ENCODE measurements around the gene COQ5. TPM values are rescaled to one million over a fixed set of nuclear protein-coding genes. Genes with fewer than 3 reads are reported as not detected.
A peak's percentile ranks its signal among the peaks of the same experiment; 100 is the strongest.

COQ5 gene
- total RNA-seq, 1 donor from 2014 or later: 36.2 TPM

DNA sequence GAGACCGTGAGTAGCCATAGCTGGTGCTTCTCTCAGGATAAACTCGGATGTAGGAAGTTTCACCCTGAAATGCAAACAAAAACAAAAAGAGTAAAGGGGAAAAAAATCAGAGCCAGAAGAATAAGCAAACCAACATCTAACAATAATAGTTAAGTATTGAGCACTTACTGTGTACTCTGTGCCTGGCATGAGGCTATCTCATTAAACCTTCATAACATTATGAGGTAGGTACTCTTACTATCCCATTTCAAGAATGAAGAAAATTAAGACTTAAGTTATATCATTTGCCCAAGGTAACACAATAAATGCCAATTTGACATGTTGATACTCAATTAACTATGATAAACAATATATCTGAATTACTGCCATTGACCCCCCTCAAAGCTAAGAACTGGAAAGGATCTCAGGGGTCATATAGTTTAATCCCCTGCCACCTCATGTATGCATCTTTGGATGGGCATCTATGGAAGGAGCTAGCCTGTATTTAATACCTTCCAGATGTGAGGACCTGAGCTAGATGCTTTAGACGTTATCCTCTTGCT is 66.8 kb downstream of the COQ5 start:
- TF ChIP-seq, protein P1, sequence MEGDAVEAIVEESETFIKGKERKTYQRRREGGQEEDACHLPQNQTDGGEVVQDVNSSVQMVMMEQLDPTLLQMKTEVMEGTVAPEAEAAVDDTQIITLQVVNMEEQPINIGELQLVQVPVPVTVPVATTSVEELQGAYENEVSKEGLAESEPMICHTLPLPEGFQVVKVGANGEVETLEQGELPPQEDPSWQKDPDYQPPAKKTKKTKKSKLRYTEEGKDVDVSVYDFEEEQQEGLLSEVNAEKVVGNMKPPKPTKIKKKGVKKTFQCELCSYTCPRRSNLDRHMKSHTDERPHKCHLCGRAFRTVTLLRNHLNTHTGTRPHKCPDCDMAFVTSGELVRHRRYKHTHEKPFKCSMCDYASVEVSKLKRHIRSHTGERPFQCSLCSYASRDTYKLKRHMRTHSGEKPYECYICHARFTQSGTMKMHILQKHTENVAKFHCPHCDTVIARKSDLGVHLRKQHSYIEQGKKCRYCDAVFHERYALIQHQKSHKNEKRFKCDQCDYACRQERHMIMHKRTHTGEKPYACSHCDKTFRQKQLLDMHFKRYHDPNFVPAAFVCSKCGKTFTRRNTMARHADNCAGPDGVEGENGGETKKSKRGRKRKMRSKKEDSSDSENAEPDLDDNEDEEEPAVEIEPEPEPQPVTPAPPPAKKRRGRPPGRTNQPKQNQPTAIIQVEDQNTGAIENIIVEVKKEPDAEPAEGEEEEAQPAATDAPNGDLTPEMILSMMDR (IDR thresholded peaks at IDR 0.05; ENCODE audit: unreplicated experiment): no peak
- Mint-ChIP-seq H3K36me3 (ENCODE audit: insufficient read depth) (peaks cover 31% of the 10 kb centered on the region), H3K27me3 (no peaks in the 10 kb centered on the region), H3K4me1 (ENCODE audit: low read depth) (peaks cover 10% of the 10 kb centered on the region), H3K27ac (no peak overlapping the region), H3K4me3 (ENCODE audit: low read depth) (no peak overlapping the region), H3K9me3 (ENCODE audit: low read depth) (no peaks in the 10 kb centered on the region)
- DNase-seq (ENCODE audit: low spot score, unreplicated experiment): no peak

DNA sequence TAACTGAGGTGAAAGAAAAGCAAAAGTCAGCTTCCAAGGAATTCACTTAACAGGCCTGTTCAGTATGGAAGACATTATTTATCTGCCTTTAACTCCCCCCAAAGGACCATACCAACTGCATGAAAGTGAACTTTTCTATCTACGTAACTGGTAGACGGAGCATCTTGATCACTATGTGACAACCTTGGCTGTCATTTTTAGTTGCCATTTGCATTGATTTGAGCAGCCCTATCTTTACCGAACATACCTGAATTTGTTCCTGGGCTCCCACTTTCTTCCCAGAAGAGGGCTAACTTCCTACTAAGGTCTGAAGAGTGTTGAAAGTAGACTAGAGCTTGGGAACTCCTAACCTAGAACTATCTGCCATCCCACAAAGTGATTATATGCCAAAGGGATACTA is 68.8 kb downstream of the COQ5 start:
- H3K27ac Mint-ChIP-seq: no peak overlapping the region

DNA sequence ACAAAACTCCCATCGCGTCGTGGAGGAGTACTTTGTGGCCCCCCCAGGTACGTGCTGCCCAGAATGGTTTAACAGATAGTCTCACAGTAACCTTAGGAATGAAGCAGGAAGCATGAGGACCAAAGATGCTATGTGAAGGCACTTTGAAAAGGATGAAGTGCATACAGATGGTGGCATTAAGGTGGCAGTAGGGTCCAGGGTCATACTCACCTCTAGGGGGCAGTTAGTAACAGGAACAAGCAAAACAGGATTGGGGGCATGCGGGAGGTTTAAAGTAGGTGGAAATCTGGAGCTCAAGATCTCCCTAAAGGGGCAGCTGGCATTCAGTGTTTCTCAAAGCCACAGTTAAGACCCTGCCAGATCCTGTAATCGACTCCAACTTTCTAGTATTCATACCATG is 71.8 kb downstream of the COQ5 start:
- Mint-ChIP-seq H3K27ac (peak overlapping the region; percentile 15), H3K9me3 (ENCODE audit: low read depth) (no peaks in the 10 kb centered on the region), H3K36me3 (ENCODE audit: insufficient read depth) (peaks cover 21% of the 10 kb centered on the region), H3K27me3 (no peaks in the 10 kb centered on the region), H3K4me3 (ENCODE audit: low read depth) (no peak overlapping the region), H3K4me1 (ENCODE audit: low read depth) (peaks cover 11% of the 10 kb centered on the region)
- DNase-seq (ENCODE audit: low spot score, unreplicated experiment): no peak
- TF ChIP-seq, protein P1 (IDR thresholded peaks at IDR 0.05; ENCODE audit: unreplicated experiment): peak; percentile 47

More for the DNA sequence above, 68.8 kb downstream of the COQ5 start:
- Mint-ChIP-seq H3K9me3 (ENCODE audit: low read depth) (no peaks in the 10 kb centered on the region), H3K4me1 (ENCODE audit: low read depth) (no peaks in the 10 kb centered on the region), H3K36me3 (ENCODE audit: insufficient read depth) (peaks cover 29% of the 10 kb centered on the region), H3K4me3 (ENCODE audit: low read depth) (no peak overlapping the region), H3K27me3 (no peaks in the 10 kb centered on the region)
- DNase-seq (ENCODE audit: low spot score, unreplicated experiment): no peak
- TF ChIP-seq, protein P1 (IDR thresholded peaks at IDR 0.05; ENCODE audit: unreplicated experiment): no peak

DNA sequence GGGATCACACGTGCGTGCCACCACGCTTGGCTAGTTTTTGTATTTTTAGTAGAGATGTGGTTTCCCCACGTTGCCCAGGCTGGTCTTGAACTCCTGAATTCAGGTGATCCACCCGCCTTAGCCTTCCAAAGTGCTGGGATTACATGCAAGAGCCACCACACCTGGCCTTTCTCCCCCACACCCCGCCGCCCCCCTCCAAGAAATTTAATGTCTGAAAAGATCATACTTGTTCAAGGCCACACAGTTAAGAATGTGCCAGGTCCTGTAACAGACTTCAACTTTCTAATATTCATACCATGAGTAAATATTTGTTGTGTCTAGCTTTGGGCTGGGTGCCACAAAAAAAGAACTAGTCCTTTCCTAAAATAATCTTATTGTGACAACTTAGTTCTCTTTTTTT is 73.7 kb downstream of the COQ5 start:
- no peak for DNase-seq (ENCODE audit: low spot score, unreplicated experiment)
- Mint-ChIP-seq H3K9me3 (ENCODE audit: low read depth) (no peaks in the 10 kb centered on the region), H3K27me3 (no peaks in the 10 kb centered on the region), H3K4me3 (ENCODE audit: low read depth) (no peak overlapping the region), H3K27ac (no peak overlapping the region), H3K36me3 (ENCODE audit: insufficient read depth) (peaks cover 17% of the 10 kb centered on the region), H3K4me1 (ENCODE audit: low read depth) (peaks cover 11% of the 10 kb centered on the region)
- TF ChIP-seq, protein P1 (IDR thresholded peaks at IDR 0.05; ENCODE audit: unreplicated experiment): no peak

DNA sequence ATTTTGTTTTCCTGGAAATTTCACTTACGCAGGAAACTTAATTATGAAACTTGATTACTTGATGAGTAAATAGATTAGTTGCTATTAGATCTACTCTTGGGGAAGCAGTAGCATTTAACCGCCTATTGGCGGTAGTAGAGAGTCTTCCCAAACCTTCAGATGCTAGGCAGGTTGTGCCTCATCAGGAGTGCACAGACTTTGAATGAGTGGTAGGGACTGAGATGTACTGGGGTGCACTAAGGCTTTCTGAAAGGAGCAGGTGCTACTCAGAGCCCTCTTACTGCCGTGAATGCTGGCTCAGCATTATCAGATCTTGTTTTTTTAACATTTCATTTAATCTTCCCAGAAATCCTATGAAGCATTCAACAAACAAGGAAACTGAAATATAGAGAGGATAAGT is 75.0 kb downstream of the COQ5 start:
- TF ChIP-seq, protein P1 (IDR thresholded peaks at IDR 0.05; ENCODE audit: unreplicated experiment): peak; percentile 49
- Mint-ChIP-seq H3K9me3 (ENCODE audit: low read depth) (no peaks in the 10 kb centered on the region), H3K4me1 (ENCODE audit: low read depth) (peaks cover 13% of the 10 kb centered on the region), H3K27ac (peak overlapping the region; percentile 18), H3K27me3 (no peaks in the 10 kb centered on the region), H3K36me3 (ENCODE audit: insufficient read depth) (peaks cover 11% of the 10 kb centered on the region), H3K4me3 (ENCODE audit: low read depth) (no peak overlapping the region)
- no peak for DNase-seq (ENCODE audit: low spot score, unreplicated experiment)

Other genes with a start within 250 kb of the COQ5 start
- gene RNU4-2, start 237.3 kb downstream of the COQ5 start, total RNA-seq: 8,238 and 8,322 TPM in 2 replicates
- gene RNU4-1, start 235.9 kb downstream of the COQ5 start, total RNA-seq: 6,474 and 7,038 TPM in 2 replicates
- 4.5 and 4.9 TPM in 2 replicates for gene SIRT4, start 226.8 kb downstream of the COQ5 start, total RNA-seq
- 0.60 TPM in 1 of 2 replicates, not detected in the other for gene PLA2G1B, start 201.4 kb downstream of the COQ5 start, total RNA-seq
- gene MSI1, start 160.0 kb downstream of the COQ5 start, total RNA-seq: 122 and 127 TPM in 2 replicates
- gene COX6A1, start 91.0 kb downstream of the COQ5 start, total RNA-seq: 318 and 343 TPM in 2 replicates
- gene TRIAP1, start 82.8 kb downstream of the COQ5 start, total RNA-seq: 32.4 and 33.5 TPM in 2 replicates
- 28.0 and 30.9 TPM in 2 replicates for gene GATC, start 82.7 kb downstream of the COQ5 start, total RNA-seq
- gene SRSF9, start 59.4 kb downstream of the COQ5 start, total RNA-seq: 282 and 286 TPM in 2 replicates
- gene DYNLL1, start 33.0 kb downstream of the COQ5 start, total RNA-seq: 356 and 386 TPM in 2 replicates
- 167 and 171 TPM in 2 replicates for gene RNF10, start 5.2 kb upstream of the COQ5 start, total RNA-seq
- gene POP5, start 52.2 kb upstream of the COQ5 start, total RNA-seq: 51.6 and 59.7 TPM in 2 replicates
- gene CABP1, start 111.5 kb upstream of the COQ5 start, total RNA-seq: 0.19 and 0.49 TPM in 2 replicates
- 174 and 187 TPM in 2 replicates for gene MLEC, start 158.0 kb upstream of the COQ5 start, total RNA-seq
- gene UNC119B, start 181.3 kb upstream of the COQ5 start, total RNA-seq: 62.5 and 66.6 TPM in 2 replicates
- 11.7 and 11.8 TPM in 2 replicates for gene ACADS, start 196.7 kb upstream of the COQ5 start, total RNA-seq

Measured in progenitor cell of endocrine pancreas (in vitro differentiated cells).